Kidney epithelial cell (primary cell): ENCODE data around the gene GTF2H2. TPM values are rescaled to one million over a fixed set of nuclear protein-coding genes. Genes with fewer than 3 reads are reported as not detected.

Experiments used
- total RNA-seq: library from RNA; depleted of rRNA; stranded (reverse); fragments of >200 nt; gene quantifications from 2 replicates; pipeline ENCODE4 v1.2.3, GENCODE V29; 2015

Gene GTF2H2
- total RNA-seq, 1 donor from 2014 or later, result 20.8 TPM

Other genes starting within 250 kb of the GTF2H2 start
- gene SERF1A, start 167.0 kb downstream of the GTF2H2 start, total RNA-seq, result 7.8 and 14.2 TPM in 2 replicates
- gene SMN1, start 142.6 kb downstream of the GTF2H2 start, total RNA-seq, result 36.9 and 47.0 TPM in 2 replicates
- gene NAIP, start 42.3 kb downstream of the GTF2H2 start, total RNA-seq, result 1.6 and 2.3 TPM in 2 replicates